B cell (primary cell): ENCODE data around the gene CCDC50. TPM values are rescaled to one million over a fixed set of nuclear protein-coding genes. Genes with fewer than 3 reads are reported as not detected.

Experiments
- ATAC-seq: fragments of 200-7000 bp; cut with Tn5 transposase; one replicate; pipeline ENCODE4 v1.10.0; 2021; ENCODE audit warnings: low read depth, mild to moderate bottlenecking, moderate number of reproducible peaks, moderate library complexity
- CTCF ChIA-PET: fragments of 350-600 bp; sonication (Branson Sonifier 250); formaldehyde crosslinking; loops from one replicate; lab custom pipeline; 2021; ENCODE audit warnings: antibody characterized with exemption, inconsistent platforms; lab: Charles Lee
- POLR2A ChIA-PET: fragments of 350-600 bp; sonication (Branson Sonifier 250); formaldehyde crosslinking; loops from one replicate; lab custom pipeline; 2021; ENCODE audit warnings: antibody characterized with exemption; lab: Charles Lee
- DNase-seq: peaks from one replicate; pipeline ENCODE4 v3.0.0; 2013
- H2AFZ ChIP-seq: 2 replicates; pipeline ENCODE4 v1.6.1; 2012; ENCODE audit warnings: mild to moderate bottlenecking, low read depth, low read length; ENCODE audit not compliant: insufficient read depth, poor library complexity, severe bottlenecking
- H3K27ac ChIP-seq, 2 donors: 1 replicate in 1 of 2; 2 replicates in 1 of 2; pipeline ENCODE4 v1.5.1; 2012 to 2013; ENCODE audit warnings: low read length in 2 of 2, mild to moderate bottlenecking in 2 of 2, moderate library complexity in 1 of 2
- H3K27me3 ChIP-seq, 4 experiments: fragments of 200-600 bp in 1 of 4; sonication (generic) in 1 of 4; replicated peaks in 1 of 4; 1 replicate in 2 of 4; 2 replicates in 2 of 4; pipeline versions ENCODE4 v1.6.1 to v1.7.0; 2013 to 2016; ENCODE audit warnings: low read length in 3 of 4, mild to moderate bottlenecking in 2 of 4, mixed read lengths in 1 of 4, moderate library complexity in 1 of 4; ENCODE audit not compliant: insufficient read depth in 4 of 4, control insufficient read depth in 3 of 4; ENCODE audit errors: control extremely low read depth in 1 of 4
- H3K36me3 ChIP-seq, 2 experiments: replicated peaks in 1 of 2; 1 replicate in 1 of 2; 2 replicates in 1 of 2; pipeline versions ENCODE4 v1.6.1 to v1.7.1; 2013; ENCODE audit warnings: low read length in 1 of 2; ENCODE audit not compliant: insufficient read depth in 2 of 2, control insufficient read depth in 1 of 2; ENCODE audit errors: control extremely low read depth in 1 of 2, extremely low read depth in 1 of 2
- H3K4me1 ChIP-seq, 2 donors: fragments of 200-600 bp in 1 of 2; sonication (generic) in 1 of 2; 1 replicate in 1 of 2; 2 replicates in 1 of 2; pipeline versions ENCODE4 v1.5.1 to v1.6.1; 2013 to 2017; ENCODE audit warnings: low read length in 2 of 2; ENCODE audit not compliant: control insufficient read depth in 2 of 2, insufficient read depth in 2 of 2
- H3K4me2 ChIP-seq: replicated peaks from 2 replicates; pipeline ENCODE3; 2012; ENCODE audit warnings: mild to moderate bottlenecking, low read depth, low read length; ENCODE audit not compliant: poor library complexity, severe bottlenecking
- H3K4me3 ChIP-seq, 5 experiments: fragments of 200-600 bp in 1 of 5; sonication (generic) in 1 of 5; 1 replicate in 3 of 5; 2 replicates in 2 of 5; pipeline versions ENCODE4 v1.5.1 to v1.7.0; 2011 to 2016; ENCODE audit warnings: low read length in 4 of 5, mild to moderate bottlenecking in 4 of 5, low read depth in 2 of 5, control low read depth in 1 of 5, moderate library complexity in 1 of 5; ENCODE audit not compliant: insufficient read depth in 1 of 5; ENCODE audit errors: control extremely low read depth in 1 of 5, extremely low read depth in 1 of 5
- H3K79me2 ChIP-seq: fragments of 200-600 bp; sonication (generic); one replicate; pipeline ENCODE4 v1.6.0; 2016; ENCODE audit warnings: low read length; ENCODE audit not compliant: control insufficient read depth, insufficient read depth
- H3K9ac ChIP-seq: fragments of 200-600 bp; sonication (generic); 2 replicates; pipeline ENCODE4 v1.6.1; 2017; ENCODE audit warnings: mild to moderate bottlenecking, low read length, moderate library complexity
- H3K9me3 ChIP-seq, 3 donors: one replicate each; pipeline versions ENCODE4 v1.6.1 to v1.7.1; 2013; ENCODE audit warnings: low read length in 2 of 3; ENCODE audit not compliant: control insufficient read depth in 2 of 3, insufficient read depth in 1 of 3; ENCODE audit errors: control extremely low read depth in 1 of 3
- H4K20me1 ChIP-seq: 2 replicates; pipeline ENCODE4 v1.6.0; 2012; ENCODE audit warnings: mild to moderate bottlenecking, low read length; ENCODE audit not compliant: insufficient read depth, control insufficient read depth, poor library complexity, severe bottlenecking
- H3K27ac Mint-ChIP-seq: one replicate; pipeline ENCODE4 v1.8.0; 2021; ENCODE audit warnings: mixed read lengths
- H3K27me3 Mint-ChIP-seq: one replicate; pipeline ENCODE4 v1.8.0; 2021; ENCODE audit warnings: mixed read lengths
- H3K4me1 Mint-ChIP-seq: one replicate; pipeline ENCODE4 v1.8.0; 2021; ENCODE audit warnings: mixed read lengths
- H3K4me3 Mint-ChIP-seq: one replicate; pipeline ENCODE4 v1.8.0; 2021; ENCODE audit warnings: mixed read lengths
- H3K9me3 Mint-ChIP-seq: one replicate; pipeline ENCODE4 v1.8.0; 2022; ENCODE audit warnings: mixed read lengths; ENCODE audit not compliant: insufficient read depth
- EZH2 ChIP-seq: IDR thresholded peaks from 2 replicates; pipeline ENCODE4 v1.6.1; 2012; ENCODE audit warnings: borderline replicate concordance, low read depth, mild to moderate bottlenecking, moderate library complexity, low read length; ENCODE audit not compliant: insufficient read depth, poor library complexity, severe bottlenecking
- WGBS: methylation state at CpG from one replicate; pipeline ENCODE4 v1.1.5; 2013; ENCODE audit warnings: missing lambda C conversion rate; ENCODE audit not compliant: insufficient coverage; 5-methylcytosine and 5-hydroxymethylcytosine counted together
- intact Hi-C: fragments of 100-400 bp; cut with micrococcal nuclease; formaldehyde crosslinking; loops from one replicate; pipeline ENCODE4 v1.10.0; 2022
- polyA plus RNA-seq: library from polyadenylated mRNA; depleted of rRNA; stranded (reverse); fragments of >200 nt; gene quantifications from 2 replicates; pipeline ENCODE4 v1.2.3, GENCODE V29; 2012
- total RNA-seq, 2 donors: library from RNA; stranded (reverse); fragments of 120-200 nt in 1 of 2; gene quantifications; 1 replicate in 1 of 2; 2 replicates in 1 of 2; pipeline versions ENCODE4 v1.2.3 to v1.2.4, GENCODE V29; 2013 to 2022
- TF ChIP-seq, protein P1 (sequence below): fragments of 200-600 bp; IDR thresholded peaks from one replicate; pipeline ENCODE4 v1.8.0; 2022; ENCODE audit warnings: antibody characterized with exemption, mild to moderate bottlenecking

Gene CCDC50
- total and polyA plus RNA-seq, 2 donors (not counting 1 experiment from before 2014, with no cell fraction given), result 48.7 to 121 TPM

DNA sequence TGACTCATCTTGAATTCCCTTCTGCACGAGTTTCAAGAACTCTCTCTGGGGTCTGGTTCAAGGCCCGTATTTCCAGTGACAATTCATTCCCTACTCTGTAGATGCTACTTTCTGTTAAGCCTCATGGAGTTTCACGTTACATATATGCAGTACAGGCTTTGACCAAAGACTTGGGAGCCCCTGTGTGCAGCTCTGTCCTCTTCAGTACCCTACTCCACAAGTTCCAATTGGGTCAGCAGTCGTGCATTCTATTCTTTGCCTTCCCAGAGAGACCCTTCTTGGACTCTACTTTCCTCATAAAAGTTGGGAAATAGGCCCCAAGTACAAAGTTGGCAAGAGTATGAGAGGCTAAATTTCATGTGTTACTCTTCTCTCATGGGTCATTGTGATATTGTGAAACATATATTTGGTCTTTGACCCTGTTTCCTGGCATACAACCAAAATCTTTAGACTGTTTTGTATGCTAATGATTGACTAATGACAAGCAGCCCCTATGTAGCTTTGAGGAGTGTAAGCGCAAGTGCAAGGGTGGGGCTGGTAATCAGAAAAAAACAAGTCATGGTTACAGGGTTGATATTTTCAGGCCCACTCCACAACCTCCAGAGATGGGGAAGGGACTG is 15.0 kb upstream of the CCDC50 start:
- Histone ChIP-seq H3K79me2 (no peaks in the 10 kb centered on the region), H4K20me1 (no peaks in the 10 kb centered on the region), H3K4me3 (no peak overlapping the region), H3K36me3 (no peaks in the 10 kb centered on the region), H3K4me2 (no peak overlapping the region), H3K27me3 (no peaks in the 10 kb centered on the region), H2AFZ (no peak overlapping the region), H3K9me3 (peaks cover 0 to 9% (median 0%) of the 10 kb centered on the region in 3 donors), H3K27ac (no peak overlapping the region), H3K9ac (no peak overlapping the region), H3K4me1 (no peaks in the 10 kb centered on the region)
- Mint-ChIP-seq H3K27ac (no peak overlapping the region), H3K27me3 (no peaks in the 10 kb centered on the region), H3K4me1 (no peaks in the 10 kb centered on the region), H3K4me3 (no peak overlapping the region), H3K9me3 (no peaks in the 10 kb centered on the region)
- no peak for DNase-seq
- TF ChIP-seq EZH2, result no peak
- TF ChIP-seq, protein P1, sequence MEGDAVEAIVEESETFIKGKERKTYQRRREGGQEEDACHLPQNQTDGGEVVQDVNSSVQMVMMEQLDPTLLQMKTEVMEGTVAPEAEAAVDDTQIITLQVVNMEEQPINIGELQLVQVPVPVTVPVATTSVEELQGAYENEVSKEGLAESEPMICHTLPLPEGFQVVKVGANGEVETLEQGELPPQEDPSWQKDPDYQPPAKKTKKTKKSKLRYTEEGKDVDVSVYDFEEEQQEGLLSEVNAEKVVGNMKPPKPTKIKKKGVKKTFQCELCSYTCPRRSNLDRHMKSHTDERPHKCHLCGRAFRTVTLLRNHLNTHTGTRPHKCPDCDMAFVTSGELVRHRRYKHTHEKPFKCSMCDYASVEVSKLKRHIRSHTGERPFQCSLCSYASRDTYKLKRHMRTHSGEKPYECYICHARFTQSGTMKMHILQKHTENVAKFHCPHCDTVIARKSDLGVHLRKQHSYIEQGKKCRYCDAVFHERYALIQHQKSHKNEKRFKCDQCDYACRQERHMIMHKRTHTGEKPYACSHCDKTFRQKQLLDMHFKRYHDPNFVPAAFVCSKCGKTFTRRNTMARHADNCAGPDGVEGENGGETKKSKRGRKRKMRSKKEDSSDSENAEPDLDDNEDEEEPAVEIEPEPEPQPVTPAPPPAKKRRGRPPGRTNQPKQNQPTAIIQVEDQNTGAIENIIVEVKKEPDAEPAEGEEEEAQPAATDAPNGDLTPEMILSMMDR, result no peak
- ChIA-PET CTCF (interaction anchor here (0.7 kb wide), 1 partner anchor 70 kb away, joined by 3 read pairs; no protein-coding TSS in a partner anchor), POLR2A (interaction anchor here (0.7 kb wide), 1 partner anchor 16 kb away, joined by 3 read pairs; no protein-coding TSS in a partner anchor)
- intact Hi-C loops, result no loop called here
- 96% methylated on average over 4 of the region's 5 CpGs for WGBS
- no peak for ATAC-seq

DNA sequence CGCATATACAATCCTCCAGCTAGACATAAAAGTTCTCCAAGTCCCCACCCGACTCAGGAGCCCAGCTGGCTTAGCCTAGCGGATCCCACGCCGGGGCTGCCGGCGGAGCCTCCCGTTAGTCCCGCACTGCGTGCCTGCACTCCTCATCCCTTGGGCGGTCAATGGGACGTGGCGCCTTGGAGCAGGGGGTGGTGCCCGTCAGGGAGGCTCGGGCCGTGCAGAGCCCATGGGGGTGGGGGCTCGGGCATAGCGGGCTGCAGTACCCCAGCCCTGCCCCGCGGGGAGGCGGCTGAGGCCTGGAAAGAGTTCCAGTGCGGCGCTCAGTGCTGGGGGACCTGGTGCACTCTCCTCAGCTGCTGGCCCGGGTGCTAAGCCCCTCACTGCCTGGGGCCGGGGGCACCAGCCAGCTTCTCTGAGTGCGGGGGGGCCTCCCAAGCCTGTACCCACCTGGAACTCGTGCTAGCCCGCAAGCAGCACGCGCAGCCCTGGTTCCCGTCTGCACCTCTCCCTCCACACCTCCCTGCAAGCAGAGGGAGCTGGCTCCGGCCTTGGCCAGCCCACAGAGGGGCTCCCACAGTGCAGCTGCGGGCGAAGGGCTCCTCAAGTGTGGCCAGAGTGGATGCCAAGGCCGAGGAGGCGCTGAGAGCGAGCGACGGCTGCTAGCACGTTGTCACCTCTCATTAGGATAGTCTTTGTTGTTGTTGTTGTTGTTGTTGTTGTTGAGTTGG is 12.2 kb upstream of the CCDC50 start:
- H3K27ac ChIP-seq, result no peak overlapping the region
- intact Hi-C loops, result no loop called here
- no peak overlapping the region for H3K4me3 ChIP-seq
- CTCF ChIA-PET, result interaction anchor here (0.9 kb wide), 1 partner anchor 21 kb away, joined by 3 read pairs; no protein-coding TSS in a partner anchor
- POLR2A ChIA-PET, result no interaction called here
- ATAC-seq, result no peak
- H3K27me3 ChIP-seq, result no peaks in the 10 kb centered on the region
- H4K20me1 ChIP-seq, result no peaks in the 10 kb centered on the region
- H3K9me3 ChIP-seq, result peaks cover 0 to 9% (median 0%) of the 10 kb centered on the region in 3 donors
- DNase-seq, result no peak
- no peaks in the 10 kb centered on the region for H3K4me1 Mint-ChIP-seq
- H2AFZ ChIP-seq, result no peak overlapping the region
- H3K4me2 ChIP-seq, result no peak overlapping the region
- WGBS, result 96% methylated on average over 39 of the region's 40 CpGs
- H3K79me2 ChIP-seq, result no peaks in the 10 kb centered on the region
- no peaks in the 10 kb centered on the region for H3K27me3 Mint-ChIP-seq
- TF ChIP-seq EZH2, result no peak
- TF ChIP-seq, protein P1, result no peak
- H3K9ac ChIP-seq, result no peak overlapping the region
- no peaks in the 10 kb centered on the region for H3K9me3 Mint-ChIP-seq
- no peaks in the 10 kb centered on the region for H3K4me1 ChIP-seq
- H3K27ac Mint-ChIP-seq, result no peak overlapping the region
- no peak overlapping the region for H3K4me3 Mint-ChIP-seq
- no peaks in the 10 kb centered on the region for H3K36me3 ChIP-seq
